Panc1 (cell line): ENCODE results near the gene SCN8A. TPM values are rescaled to one million over a fixed set of nuclear protein-coding genes. Genes with fewer than 3 reads are reported as not detected.

Experiments
- ATAC-seq: fragments of 200-7000 bp; cut with Tn5 transposase; 2 replicates; pipeline ENCODE4 v1.9.1; 2020; ENCODE audit warnings: mild to moderate bottlenecking, moderate library complexity
- BruUV-seq: library from RNA; stranded (reverse); fragments of 400-500 nt; replicated peaks from 2 replicates; lab custom pipeline; 2021; lab: Mats Ljungman, UMichigan
- CTCF ChIA-PET: fragments of 300-600 bp; sonication (Branson Sonifier 250); formaldehyde crosslinking; loops from one replicate; lab custom pipeline; 2022; ENCODE audit warnings: antibody characterized with exemption; lab: Charles Lee
- POLR2A ChIA-PET: fragments of 300-600 bp; sonication (Branson Sonifier 250); formaldehyde crosslinking; loops from one replicate; lab custom pipeline; 2022; ENCODE audit warnings: antibody characterized with exemption; lab: Charles Lee
- DNase-seq: peaks from one replicate; pipeline ENCODE4 v3.0.0-alpha.2; 2010; ENCODE audit warnings: low read depth, low spot score
- H3K27ac ChIP-seq: 2 replicates; pipeline ENCODE4 v1.5.1; 2011; ENCODE audit warnings: mild to moderate bottlenecking, low read length, inconsistent platforms
- H3K27me3 ChIP-seq: fragments of 200-500 bp; sonication (Bioruptor generic); 2 replicates; pipeline ENCODE4 v1.6.0; 2014; ENCODE audit warnings: low read length, inconsistent platforms; ENCODE audit not compliant: control insufficient read depth, insufficient read depth
- H3K36me3 ChIP-seq: fragments of 200-500 bp; sonication (Bioruptor generic); 2 replicates; pipeline ENCODE4 v1.5.1; 2014; ENCODE audit warnings: inconsistent platforms, mild to moderate bottlenecking, low read length, moderate library complexity; ENCODE audit not compliant: control insufficient read depth, insufficient read depth
- H3K4me1 ChIP-seq: 2 replicates; pipeline ENCODE4 v1.5.1; 2011; ENCODE audit warnings: inconsistent platforms, mild to moderate bottlenecking, low read length, moderate library complexity; ENCODE audit not compliant: control insufficient read depth, insufficient read depth
- H3K4me3 ChIP-seq, 2 experiments: 2 replicates each; pipeline ENCODE4 v1.5.1; 2011 to 2012; ENCODE audit warnings: low read depth in 2 of 2, low read length in 2 of 2, mild to moderate bottlenecking in 2 of 2, inconsistent platforms in 1 of 2, moderate library complexity in 1 of 2
- H3K9me3 ChIP-seq: fragments of 200-500 bp; sonication (Bioruptor generic); 2 replicates; pipeline ENCODE4 v1.5.1; 2014; ENCODE audit warnings: low read depth, mild to moderate bottlenecking, inconsistent platforms, low read length, moderate library complexity; ENCODE audit not compliant: control insufficient read depth, insufficient read depth
- CTCF ChIP-seq: fragments of 450-650 bp; IDR thresholded peaks from 2 replicates; pipeline ENCODE4 v1.5.1; 2017; ENCODE audit warnings: mild to moderate bottlenecking
- POLR2AphosphoS5 ChIP-seq: IDR thresholded peaks from 2 replicates; pipeline ENCODE4 v1.6.1; 2012; ENCODE audit warnings: mild to moderate bottlenecking, low read depth, low read length, moderate library complexity
- SIN3A ChIP-seq: IDR thresholded peaks from 2 replicates; pipeline ENCODE4 v1.6.1; 2012; ENCODE audit warnings: low read depth, mild to moderate bottlenecking, low read length, moderate library complexity, borderline replicate concordance; ENCODE audit not compliant: insufficient read depth
- TCF7L2 ChIP-seq: IDR thresholded peaks from 2 replicates; pipeline ENCODE4 v1.6.1; 2011; ENCODE audit warnings: mild to moderate bottlenecking, low read depth, low read length, inconsistent platforms
- in situ Hi-C: cut with HindIII; loops from 2 replicates; pipeline ENCODE4 v1.10.0; 2016; ENCODE audit warnings: low sequenced_read_pairs, low pct_unique_long_range_greater_than_20kb
- intact Hi-C: fragments of 100-400 bp; cut with micrococcal nuclease; formaldehyde crosslinking; loops from one replicate; pipeline ENCODE4 v1.10.0; 2022; ENCODE audit not compliant: unreplicated experiment
- total RNA-seq: library from RNA; stranded (reverse); gene quantifications from one replicate; pipeline ENCODE4 v1.2.1, GENCODE V29; 2021; ENCODE audit not compliant: unreplicated experiment
- TF ChIP-seq, protein P1 (sequence below), 2 experiments: IDR thresholded peaks; 2 replicates each; pipeline ENCODE4 v1.6.1; 2011 to 2012; ENCODE audit warnings: low read depth in 2 of 2, control low read depth in 1 of 2, low read length in 1 of 2, mild to moderate bottlenecking in 1 of 2, moderate library complexity in 1 of 2; ENCODE audit not compliant: insufficient read depth in 1 of 2

Gene SCN8A
- total RNA-seq, 1 experiment from 2014 or later, result 8.6 TPM

GRCh38 chr12:51845482-51845881, 254.4 kb downstream of the SCN8A start:
- CTCF ChIA-PET, result no interaction called here
- no TSS peak for BruUV-seq
- no peaks in the 10 kb centered on the region for H3K36me3 ChIP-seq
- TF ChIP-seq SIN3A (no peak), POLR2AphosphoS5 (no peak), CTCF (no peak)
- TF ChIP-seq, protein P1, sequence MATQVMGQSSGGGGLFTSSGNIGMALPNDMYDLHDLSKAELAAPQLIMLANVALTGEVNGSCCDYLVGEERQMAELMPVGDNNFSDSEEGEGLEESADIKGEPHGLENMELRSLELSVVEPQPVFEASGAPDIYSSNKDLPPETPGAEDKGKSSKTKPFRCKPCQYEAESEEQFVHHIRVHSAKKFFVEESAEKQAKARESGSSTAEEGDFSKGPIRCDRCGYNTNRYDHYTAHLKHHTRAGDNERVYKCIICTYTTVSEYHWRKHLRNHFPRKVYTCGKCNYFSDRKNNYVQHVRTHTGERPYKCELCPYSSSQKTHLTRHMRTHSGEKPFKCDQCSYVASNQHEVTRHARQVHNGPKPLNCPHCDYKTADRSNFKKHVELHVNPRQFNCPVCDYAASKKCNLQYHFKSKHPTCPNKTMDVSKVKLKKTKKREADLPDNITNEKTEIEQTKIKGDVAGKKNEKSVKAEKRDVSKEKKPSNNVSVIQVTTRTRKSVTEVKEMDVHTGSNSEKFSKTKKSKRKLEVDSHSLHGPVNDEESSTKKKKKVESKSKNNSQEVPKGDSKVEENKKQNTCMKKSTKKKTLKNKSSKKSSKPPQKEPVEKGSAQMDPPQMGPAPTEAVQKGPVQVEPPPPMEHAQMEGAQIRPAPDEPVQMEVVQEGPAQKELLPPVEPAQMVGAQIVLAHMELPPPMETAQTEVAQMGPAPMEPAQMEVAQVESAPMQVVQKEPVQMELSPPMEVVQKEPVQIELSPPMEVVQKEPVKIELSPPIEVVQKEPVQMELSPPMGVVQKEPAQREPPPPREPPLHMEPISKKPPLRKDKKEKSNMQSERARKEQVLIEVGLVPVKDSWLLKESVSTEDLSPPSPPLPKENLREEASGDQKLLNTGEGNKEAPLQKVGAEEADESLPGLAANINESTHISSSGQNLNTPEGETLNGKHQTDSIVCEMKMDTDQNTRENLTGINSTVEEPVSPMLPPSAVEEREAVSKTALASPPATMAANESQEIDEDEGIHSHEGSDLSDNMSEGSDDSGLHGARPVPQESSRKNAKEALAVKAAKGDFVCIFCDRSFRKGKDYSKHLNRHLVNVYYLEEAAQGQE (IDR thresholded peaks at IDR 0.05; ENCODE audit: insufficient read depth in 1 of 2, low read depth in 2 of 2, low read length in 1 of 2), result no peak
- H3K9me3 ChIP-seq, result no peaks in the 10 kb centered on the region
- intact Hi-C loops, result no loop called here
- DNase-seq, result no peak
- H3K4me3 ChIP-seq, result no peak overlapping the region
- ATAC-seq, result no peak
- POLR2A ChIA-PET, result no interaction called here
- in situ Hi-C loops, result no loop called here
- H3K27ac ChIP-seq, result no peak overlapping the region
- peaks cover 3% of the 10 kb centered on the region; the same call in 1 of the 2 replicates for H3K27me3 ChIP-seq
- peaks cover 3% of the 10 kb centered on the region for H3K4me1 ChIP-seq

DNA sequence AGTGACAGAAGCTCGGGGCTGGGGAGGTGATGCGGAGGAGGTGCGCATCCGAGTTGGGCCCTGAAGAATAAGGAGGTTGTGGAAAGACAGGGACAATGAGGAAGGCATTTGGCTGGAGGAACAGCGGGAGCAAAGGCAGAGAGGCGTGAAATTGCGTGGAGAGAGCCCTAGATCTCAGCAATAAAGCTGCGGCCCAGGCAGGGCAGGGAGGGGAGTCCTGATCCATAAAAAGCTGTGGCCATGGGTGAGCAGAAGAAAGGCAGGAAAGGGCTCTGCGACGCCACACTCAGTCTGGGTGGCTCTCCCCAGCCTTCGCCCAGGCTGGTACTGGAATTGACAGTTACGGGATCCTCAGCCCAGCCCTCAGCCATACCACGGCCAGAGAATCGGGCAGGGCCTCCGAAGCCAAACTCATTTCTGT, 255.2 kb downstream of the SCN8A start:
- DNase-seq (no peak), ATAC-seq (no peak)
- intact Hi-C loops, result no loop called here
- CTCF ChIA-PET, result no interaction called here
- H3K4me3 ChIP-seq, result no peak overlapping the region
- H3K4me1 ChIP-seq, result peaks cover 3% of the 10 kb centered on the region
- BruUV-seq, result no TSS peak
- in situ Hi-C loops, result no loop called here
- TF ChIP-seq POLR2AphosphoS5, result no peak
- H3K9me3 ChIP-seq, result no peaks in the 10 kb centered on the region
- H3K36me3 ChIP-seq, result no peaks in the 10 kb centered on the region
- POLR2A ChIA-PET, result no interaction called here
- H3K27me3 ChIP-seq, result peaks cover 3% of the 10 kb centered on the region; the same call in 1 of the 2 replicates
- no peak overlapping the region for H3K27ac ChIP-seq

- CTCF ChIA-PET, result no interaction called here
- Histone ChIP-seq H3K36me3 (no peaks in the 10 kb centered on the region), H3K27ac (no peak overlapping the region), H3K4me3 (peak overlapping the region; percentile 40 to 48), H3K9me3 (no peaks in the 10 kb centered on the region), H3K27me3 (peaks cover 3% of the 10 kb centered on the region; the same call in 1 of the 2 replicates), H3K4me1 (peaks cover 3% of the 10 kb centered on the region)
- no TSS peak for BruUV-seq
- ATAC-seq (peak; percentile 66), DNase-seq (no peak)
- intact Hi-C loops, result no loop called here
- POLR2A ChIA-PET, result no interaction called here
- in situ Hi-C loops, result no loop called here
- TF ChIP-seq TCF7L2 (no peak), SIN3A (no peak), CTCF (no peak), POLR2AphosphoS5 (no peak)
- TF ChIP-seq, protein P1 (IDR thresholded peaks at IDR 0.05; ENCODE audit: insufficient read depth in 1 of 2, low read depth in 2 of 2, low read length in 1 of 2), result no peak
Measured at GRCh38 chr12:51846911-51847642, 256.0 kb downstream of the SCN8A start.
